HG03175 (cell line): Measurements from ENCODE around the gene TNIP1.
A peak's percentile ranks its signal among the peaks of the same experiment; 100 is the strongest.

Experiments used
- ATAC-seq: cut with Tn5 transposase; IDR thresholded peaks from one replicate; pipeline ENCODE4 v1.9.1; 2021; ENCODE audit warnings: mild to moderate bottlenecking, moderate library complexity; ENCODE audit not compliant: unreplicated experiment

TNIP1 gene

GRCh38 chr5:151024440-151025249, 56.2 kb downstream of the TNIP1 start:
- no peak for ATAC-seq

GRCh38 chr5:151023651-151024050, 57.2 kb downstream of the TNIP1 start:
- no peak for ATAC-seq

GRCh38 chr5:151023047-151023615, 57.7 kb downstream of the TNIP1 start:
- no peak for ATAC-seq

- no peak for ATAC-seq
Measured at GRCh38 chr5:151022511-151023018, 58.3 kb downstream of the TNIP1 start.

GRCh38 chr5:151021746-151022145, 59.1 kb downstream of the TNIP1 start:
- no peak for ATAC-seq

- ATAC-seq = peak; percentile 64
Measured at GRCh38 chr5:151020304-151021110, 60.3 kb downstream of the TNIP1 start, which contains the start of gene GPX3. Gene GPX3 (plus strand): TSS chr5:151020591. CDS start chr5:151020655, 64 bp downstream.

GRCh38 chr5:151019331-151019730, 61.5 kb downstream of the TNIP1 start:
- no peak for ATAC-seq

- ATAC-seq = no peak
Measured at GRCh38 chr5:151018846-151019245, 62.0 kb downstream of the TNIP1 start.

- no peak for ATAC-seq
Measured at GRCh38 chr5:151017897-151018296, 62.9 kb downstream of the TNIP1 start.

GRCh38 chr5:151016700-151017099, 64.1 kb downstream of the TNIP1 start:
- no peak for ATAC-seq

- ATAC-seq = no peak
Measured at GRCh38 chr5:151015974-151016587, 64.8 kb downstream of the TNIP1 start.

- ATAC-seq = no peak
Measured at GRCh38 chr5:151014680-151015343, 66.0 kb downstream of the TNIP1 start.

- no peak for ATAC-seq
Measured at GRCh38 chr5:151012862-151013261, 68.0 kb downstream of the TNIP1 start.

- no peak for ATAC-seq
Measured at GRCh38 chr5:151008906-151009305, 71.9 kb downstream of the TNIP1 start.

GRCh38 chr5:151008210-151008491, 72.7 kb downstream of the TNIP1 start:
- ATAC-seq = no peak

GRCh38 chr5:151007430-151008209, 73.2 kb downstream of the TNIP1 start:
- ATAC-seq = no peak

- ATAC-seq = no peak
Measured at GRCh38 chr5:151006704-151007334, 74.0 kb downstream of the TNIP1 start.

- ATAC-seq = no peak
Measured at GRCh38 chr5:151005950-151006576, 74.8 kb downstream of the TNIP1 start.
